Thymus (tissue), 11 donors: Measurements from ENCODE around the gene NMRAL1. TPM values are rescaled to one million over a fixed set of nuclear protein-coding genes. Genes with fewer than 3 reads are reported as not detected.

Experiments used
- DNase-seq, 9 donors: peaks; one replicate each; pipeline ENCODE4 v3.0.0-alpha.2; 2013; ENCODE audit warnings: low spot score in 9 of 9, low read depth in 6 of 9, missing footprints in 1 of 9
- H3K27ac ChIP-seq, 2 donors: one replicate each; pipeline ENCODE4 v1.5.1; 2013; ENCODE audit warnings: control low read depth in 1 of 2, low read depth in 1 of 2, low read length in 1 of 2, mild to moderate bottlenecking in 1 of 2, moderate library complexity in 1 of 2
- H3K27me3 ChIP-seq, 2 donors: one replicate each; pipeline ENCODE4 v1.5.1; 2013; ENCODE audit warnings: low read length in 1 of 2; ENCODE audit not compliant: control insufficient read depth in 2 of 2, insufficient read depth in 1 of 2
- H3K36me3 ChIP-seq, 2 donors: one replicate each; pipeline ENCODE4 v1.5.1; 2013; ENCODE audit warnings: low read length in 1 of 2, mild to moderate bottlenecking in 1 of 2, moderate library complexity in 1 of 2; ENCODE audit not compliant: control insufficient read depth in 2 of 2, insufficient read depth in 2 of 2
- H3K4me1 ChIP-seq, 2 donors: one replicate each; pipeline ENCODE4 v1.5.1; 2013; ENCODE audit warnings: low read length in 2 of 2; ENCODE audit not compliant: control insufficient read depth in 2 of 2, insufficient read depth in 2 of 2
- H3K4me3 ChIP-seq, 2 donors: one replicate each; pipeline ENCODE4 v1.5.1; 2013; ENCODE audit warnings: low read length in 2 of 2, control low read depth in 1 of 2, mild to moderate bottlenecking in 1 of 2
- H3K9me3 ChIP-seq, 2 donors: one replicate each; pipeline ENCODE4 v1.5.1; 2013; ENCODE audit warnings: low read length in 1 of 2, mild to moderate bottlenecking in 1 of 2; ENCODE audit not compliant: control insufficient read depth in 2 of 2, insufficient read depth in 1 of 2
- WGBS: extraction: QIAGEN DNeasy Blood & Tissue Kit; methylation state at CpG from one replicate; pipeline ENCODE4 v1.1.7; 2013; 5-methylcytosine and 5-hydroxymethylcytosine counted together
- polyA plus RNA-seq: library from polyadenylated mRNA; stranded (reverse); fragments of 200-250 nt; gene quantifications from one replicate; pipeline ENCODE4 v1.2.3, GENCODE V29; 2013
- total RNA-seq: library from RNA; stranded (reverse); fragments of 120-200 nt; gene quantifications from one replicate; pipeline ENCODE4 v1.2.4, GENCODE V29; 2013
- donor health status: healthy.

The NMRAL1 gene
- total and polyA plus RNA-seq, 2 donors: 44.9 to 57.4 TPM

- Histone ChIP-seq H3K27ac (no peak overlapping the region), H3K9me3 (no peaks in the 10 kb centered on the region), H3K4me1 (no peaks in the 10 kb centered on the region), H3K36me3 (peaks cover 43 to 57% of the 10 kb centered on the region in 2 donors), H3K4me3 (no peak overlapping the region), H3K27me3 (no peaks in the 10 kb centered on the region)
- no peak for DNase-seq
- 95% methylated on average over 5 of the region's 5 CpGs for WGBS
These were observed 13.5 kb downstream of the NMRAL1 start for GRCh38 chr16:4460936-4461249.

- DNase-seq: no peak
- Histone ChIP-seq H3K9me3 (no peaks in the 10 kb centered on the region), H3K27ac (no peak overlapping the region), H3K36me3 (peaks cover 55% of the 10 kb centered on the region in 2 donors), H3K4me1 (no peaks in the 10 kb centered on the region), H3K27me3 (no peaks in the 10 kb centered on the region), H3K4me3 (no peak overlapping the region)
- 90% methylated on average over 10 of the region's 10 CpGs for WGBS
These were observed 18.5 kb downstream of the NMRAL1 start for GRCh38 chr16:4455951-4456350.

GRCh38 chr16:4455081-4455480, 19.3 kb downstream of the NMRAL1 start:
- 96% methylated on average over 14 of the region's 14 CpGs for WGBS
- Histone ChIP-seq H3K4me3 (no peak overlapping the region), H3K36me3 (peaks cover 60 to 62% of the 10 kb centered on the region in 2 donors), H3K27ac (no peak overlapping the region), H3K4me1 (no peaks in the 10 kb centered on the region), H3K9me3 (no peaks in the 10 kb centered on the region), H3K27me3 (no peaks in the 10 kb centered on the region)
- no peak for DNase-seq

GRCh38 chr16:4454623-4455022, 19.8 kb downstream of the NMRAL1 start:
- Histone ChIP-seq H3K36me3 (peaks cover 63 to 66% of the 10 kb centered on the region in 2 donors), H3K4me1 (no peaks in the 10 kb centered on the region)
- 93% methylated on average over 9 of the region's 9 CpGs for WGBS

GRCh38 chr16:4452674-4453073, 21.8 kb downstream of the NMRAL1 start:
- WGBS: 99% methylated on average over 5 of the region's 5 CpGs
- no peak for DNase-seq

More at GRCh38 chr16:4454623-4455022, 19.8 kb downstream of the NMRAL1 start:
- Histone ChIP-seq H3K4me3 (no peak overlapping the region), H3K27ac (no peak overlapping the region), H3K27me3 (no peaks in the 10 kb centered on the region), H3K9me3 (no peaks in the 10 kb centered on the region)
- peak in 2 of 9 donors; percentile 13 to 16 for DNase-seq

GRCh38 chr16:4450931-4451519, 23.4 kb downstream of the NMRAL1 start:
- 96% methylated on average over 14 of the region's 14 CpGs for WGBS
- DNase-seq: no peak

More at GRCh38 chr16:4452674-4453073, 21.8 kb downstream of the NMRAL1 start:
- Histone ChIP-seq H3K27ac (no peak overlapping the region), H3K9me3 (no peaks in the 10 kb centered on the region), H3K4me3 (no peak overlapping the region), H3K27me3 (no peaks in the 10 kb centered on the region), H3K4me1 (no peaks in the 10 kb centered on the region), H3K36me3 (peaks cover 69 to 71% of the 10 kb centered on the region in 2 donors)

GRCh38 chr16:4450430-4450829, 24.0 kb downstream of the NMRAL1 start:
- WGBS: 98% methylated on average over 14 of the region's 14 CpGs
- H3K4me1 ChIP-seq: no peaks in the 10 kb centered on the region
- H3K27ac ChIP-seq: no peak overlapping the region
- H3K27me3 ChIP-seq: no peaks in the 10 kb centered on the region
- no peak overlapping the region for H3K4me3 ChIP-seq
- H3K9me3 ChIP-seq: no peaks in the 10 kb centered on the region
- H3K36me3 ChIP-seq: peaks cover 74 to 77% of the 10 kb centered on the region in 2 donors
- no peak for DNase-seq

More at GRCh38 chr16:4450931-4451519, 23.4 kb downstream of the NMRAL1 start:
- Histone ChIP-seq H3K4me1 (no peaks in the 10 kb centered on the region), H3K27me3 (no peaks in the 10 kb centered on the region), H3K9me3 (no peaks in the 10 kb centered on the region), H3K27ac (no peak overlapping the region), H3K36me3 (peaks cover 75 to 80% of the 10 kb centered on the region in 2 donors), H3K4me3 (no peak overlapping the region)

GRCh38 chr16:4443986-4444385, 30.4 kb downstream of the NMRAL1 start:
- H3K36me3 ChIP-seq: peaks cover 79 to 80% of the 10 kb centered on the region in 2 donors
- no peak for DNase-seq
- H3K27me3 ChIP-seq: no peaks in the 10 kb centered on the region
- H3K4me1 ChIP-seq: no peaks in the 10 kb centered on the region
- H3K9me3 ChIP-seq: no peaks in the 10 kb centered on the region
- no peak overlapping the region for H3K4me3 ChIP-seq
- H3K27ac ChIP-seq: no peak overlapping the region
- 99% methylated on average over 4 of the region's 4 CpGs for WGBS

GRCh38 chr16:4443271-4443670, 31.2 kb downstream of the NMRAL1 start:
- no peak overlapping the region for H3K27ac ChIP-seq
- no peaks in the 10 kb centered on the region for H3K27me3 ChIP-seq
- WGBS: 76% methylated on average over 5 of the region's 5 CpGs
- H3K36me3 ChIP-seq: peaks cover 72 to 79% of the 10 kb centered on the region in 2 donors
- H3K4me3 ChIP-seq: no peak overlapping the region
- DNase-seq: no peak
- no peaks in the 10 kb centered on the region for H3K4me1 ChIP-seq
- H3K9me3 ChIP-seq: no peaks in the 10 kb centered on the region
